CD4-positive, alpha-beta T cell treated with Interleukin-10 for 1 hour (primary cell): Measurements from ENCODE around the gene AFMID.
"Not testable (repeated sequence)": the region's sequence is repeated elsewhere in the genome, so short reads cannot be mapped to it uniquely, and the experiment has no call there.

Experiments
- DNase-seq: peaks from one replicate; pipeline ENCODE4 v3.0.0-alpha.2; 2020

The AFMID gene

DNA sequence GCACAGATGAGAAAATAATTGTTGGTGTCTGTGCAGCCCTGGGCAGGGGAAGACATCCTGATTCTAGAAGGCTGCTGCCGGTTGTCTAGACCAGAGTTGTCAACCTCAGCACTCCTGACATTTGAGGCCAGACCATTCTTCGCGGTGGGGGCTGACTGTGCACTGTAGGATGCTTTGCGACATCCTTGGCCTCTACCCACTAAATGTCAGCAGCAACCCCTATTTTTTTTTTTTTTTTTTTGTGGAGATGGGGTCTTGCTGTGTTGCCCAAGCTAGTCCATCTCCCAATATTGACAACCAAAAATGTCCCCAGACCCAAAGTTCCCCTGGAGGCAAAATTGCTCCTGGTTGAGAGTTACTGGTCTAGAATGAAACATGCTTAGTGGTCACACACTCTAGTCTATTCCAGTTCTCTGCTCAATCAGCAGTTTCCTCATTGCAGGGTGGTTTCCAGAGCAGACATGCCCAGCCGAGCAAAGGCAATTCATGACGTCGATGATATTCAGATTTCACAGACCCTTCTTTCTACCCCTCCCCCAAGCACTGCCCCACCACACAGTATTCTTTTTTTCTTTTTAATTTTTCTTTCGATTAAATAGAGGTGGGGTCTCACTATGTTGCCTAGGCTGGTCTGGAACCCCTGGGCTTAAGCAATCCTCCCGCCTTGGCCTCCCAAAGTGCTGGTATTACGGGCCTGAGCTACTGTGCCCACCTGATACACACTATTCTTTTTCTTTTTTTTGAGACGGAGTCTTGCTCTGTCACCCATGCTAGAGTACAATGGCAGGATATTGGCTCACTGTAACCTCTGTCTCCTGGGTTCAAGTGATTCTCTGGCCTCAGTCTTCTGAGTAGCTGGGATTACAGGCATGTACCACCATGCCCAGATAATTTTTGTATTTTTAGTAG is 32.0 kb upstream of the AFMID start:
- no peak for DNase-seq

GRCh38 chr17:78159575-78160158 is 27.5 kb upstream of the AFMID start:
- DNase-seq, result no peak

- DNase-seq, result no peak
These were observed 23.0 kb upstream of the AFMID start for GRCh38 chr17:78163881-78164747.

GRCh38 chr17:78164748-78165607 is 22.2 kb upstream of the AFMID start:
- no peak for DNase-seq

DNA sequence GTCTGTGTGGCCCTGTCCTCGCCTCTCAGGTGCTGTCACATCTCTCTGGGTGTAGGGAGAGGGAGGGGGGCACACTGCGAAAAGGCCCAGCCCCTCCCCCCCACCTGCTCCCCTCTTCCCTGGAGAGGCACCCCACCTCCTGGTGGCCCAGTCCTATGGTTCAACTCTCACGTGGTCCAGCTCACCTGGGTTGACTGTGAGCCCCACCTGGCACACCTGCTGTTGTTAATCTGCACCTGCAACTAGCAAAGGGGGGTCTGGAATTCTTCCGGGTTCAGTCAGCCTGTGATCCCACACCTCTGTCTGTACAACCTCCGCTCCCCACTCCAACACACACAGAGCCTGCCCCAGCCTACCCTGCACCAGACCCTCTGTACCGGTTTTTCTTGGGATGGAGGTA is 20.7 kb upstream of the AFMID start:
- no peak for DNase-seq

GRCh38 chr17:78168242-78168902 is 18.8 kb upstream of the AFMID start, which contains the start of gene SYNGR2:
TSS of gene SYNGR2 (plus strand) at chr17:78168581. CDS start at chr17:78168617, 36 bp downstream.
- DNase-seq, result peak; percentile 90

DNA sequence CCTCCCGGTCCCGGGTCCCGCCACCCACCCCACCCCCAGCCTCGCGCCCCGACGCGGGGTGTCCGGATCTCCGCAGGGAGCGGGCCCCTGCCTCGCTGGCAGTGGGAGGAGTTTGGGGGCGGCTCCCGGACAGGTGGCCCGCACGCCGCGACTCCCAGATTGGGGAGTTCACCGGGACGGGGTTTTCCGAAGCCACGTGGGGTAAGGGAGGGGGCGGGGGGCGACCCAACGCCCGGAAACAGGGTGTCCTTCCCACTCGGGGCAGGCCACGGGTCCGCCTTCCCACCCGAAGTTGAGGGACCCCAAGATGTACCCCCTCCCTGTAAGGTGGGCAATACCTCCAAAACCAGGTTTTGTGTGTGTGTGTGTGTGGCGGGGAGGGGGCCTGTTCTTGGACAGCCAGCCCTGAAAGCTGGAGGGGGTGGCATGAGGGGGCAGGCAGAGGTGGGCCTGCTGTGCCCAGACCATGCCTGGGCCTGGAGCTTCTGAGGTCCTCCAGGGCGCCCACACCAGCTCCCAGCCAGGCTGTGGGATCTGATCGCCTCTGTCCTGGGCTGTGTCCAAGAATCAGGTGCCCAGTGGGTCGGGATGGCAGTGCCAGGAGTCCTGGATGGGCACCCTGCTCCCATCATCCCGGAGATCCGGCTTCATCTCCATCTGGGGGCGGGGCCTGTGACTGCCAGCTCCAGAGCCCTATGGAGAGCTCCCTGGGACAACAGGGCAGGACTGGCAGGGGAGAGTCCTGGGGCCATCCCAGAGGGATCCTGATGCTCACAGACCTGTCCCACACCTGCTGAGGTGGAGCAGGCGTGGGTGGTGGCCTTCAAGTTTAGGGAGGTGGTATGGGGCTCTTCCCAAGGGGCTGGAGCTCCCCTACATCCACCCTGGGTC is 18.0 kb upstream of the AFMID start:
- DNase-seq, result peak; percentile 77

- DNase-seq, result no peak
These were observed 16.2 kb upstream of the AFMID start for GRCh38 chr17:78170692-78171590.

DNA sequence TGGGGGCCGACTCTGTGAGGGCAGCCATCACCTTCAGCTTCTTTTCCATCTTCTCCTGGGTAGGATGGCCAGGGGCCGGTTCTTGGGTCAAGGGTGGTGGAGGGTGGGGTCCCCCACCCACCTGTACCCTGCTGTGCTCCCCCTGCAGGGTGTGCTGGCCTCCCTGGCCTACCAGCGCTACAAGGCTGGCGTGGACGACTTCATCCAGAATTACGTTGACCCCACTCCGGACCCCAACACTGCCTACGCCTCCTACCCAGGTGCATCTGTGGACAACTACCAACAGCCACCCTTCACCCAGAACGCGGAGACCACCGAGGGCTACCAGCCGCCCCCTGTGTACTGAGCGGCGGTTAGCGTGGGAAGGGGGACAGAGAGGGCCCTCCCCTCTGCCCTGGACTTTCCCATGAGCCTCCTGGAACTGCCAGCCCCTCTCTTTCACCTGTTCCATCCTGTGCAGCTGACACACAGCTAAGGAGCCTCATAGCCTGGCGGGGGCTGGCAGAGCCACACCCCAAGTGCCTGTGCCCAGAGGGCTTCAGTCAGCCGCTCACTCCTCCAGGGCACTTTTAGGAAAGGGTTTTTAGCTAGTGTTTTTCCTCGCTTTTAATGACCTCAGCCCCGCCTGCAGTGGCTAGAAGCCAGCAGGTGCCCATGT is 15.4 kb upstream of the AFMID start:
- not testable (repeated sequence) for DNase-seq

DNA sequence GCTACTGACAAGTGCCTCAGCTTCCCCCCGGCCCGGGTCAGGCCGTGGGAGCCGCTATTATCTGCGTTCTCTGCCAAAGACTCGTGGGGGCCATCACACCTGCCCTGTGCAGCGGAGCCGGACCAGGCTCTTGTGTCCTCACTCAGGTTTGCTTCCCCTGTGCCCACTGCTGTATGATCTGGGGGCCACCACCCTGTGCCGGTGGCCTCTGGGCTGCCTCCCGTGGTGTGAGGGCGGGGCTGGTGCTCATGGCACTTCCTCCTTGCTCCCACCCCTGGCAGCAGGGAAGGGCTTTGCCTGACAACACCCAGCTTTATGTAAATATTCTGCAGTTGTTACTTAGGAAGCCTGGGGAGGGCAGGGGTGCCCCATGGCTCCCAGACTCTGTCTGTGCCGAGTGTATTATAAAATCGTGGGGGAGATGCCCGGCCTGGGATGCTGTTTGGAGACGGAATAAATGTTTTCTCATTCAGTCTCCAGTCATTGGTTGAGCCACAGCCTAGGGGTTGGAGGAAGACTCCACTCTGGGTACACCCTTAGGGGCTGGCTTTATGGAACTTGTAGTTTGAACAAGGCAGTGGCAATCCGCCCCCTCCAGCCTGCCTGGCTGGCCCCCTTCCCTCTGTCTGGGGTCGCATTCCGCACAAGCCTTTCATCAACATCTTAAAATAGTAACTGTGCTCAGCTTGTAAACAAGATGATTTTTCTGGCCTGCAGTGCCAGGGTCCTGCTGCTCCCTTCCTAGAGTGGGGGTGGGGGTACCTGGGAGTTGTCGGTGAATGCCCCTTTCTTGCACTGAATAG is 14.7 kb upstream of the AFMID start:
- DNase-seq, result no peak

- DNase-seq, result peak; percentile 46
These were observed 14.0 kb upstream of the AFMID start for GRCh38 chr17:78173097-78173715.

- no peak for DNase-seq
These were observed 12.8 kb upstream of the AFMID start for GRCh38 chr17:78174346-78174869.

DNA sequence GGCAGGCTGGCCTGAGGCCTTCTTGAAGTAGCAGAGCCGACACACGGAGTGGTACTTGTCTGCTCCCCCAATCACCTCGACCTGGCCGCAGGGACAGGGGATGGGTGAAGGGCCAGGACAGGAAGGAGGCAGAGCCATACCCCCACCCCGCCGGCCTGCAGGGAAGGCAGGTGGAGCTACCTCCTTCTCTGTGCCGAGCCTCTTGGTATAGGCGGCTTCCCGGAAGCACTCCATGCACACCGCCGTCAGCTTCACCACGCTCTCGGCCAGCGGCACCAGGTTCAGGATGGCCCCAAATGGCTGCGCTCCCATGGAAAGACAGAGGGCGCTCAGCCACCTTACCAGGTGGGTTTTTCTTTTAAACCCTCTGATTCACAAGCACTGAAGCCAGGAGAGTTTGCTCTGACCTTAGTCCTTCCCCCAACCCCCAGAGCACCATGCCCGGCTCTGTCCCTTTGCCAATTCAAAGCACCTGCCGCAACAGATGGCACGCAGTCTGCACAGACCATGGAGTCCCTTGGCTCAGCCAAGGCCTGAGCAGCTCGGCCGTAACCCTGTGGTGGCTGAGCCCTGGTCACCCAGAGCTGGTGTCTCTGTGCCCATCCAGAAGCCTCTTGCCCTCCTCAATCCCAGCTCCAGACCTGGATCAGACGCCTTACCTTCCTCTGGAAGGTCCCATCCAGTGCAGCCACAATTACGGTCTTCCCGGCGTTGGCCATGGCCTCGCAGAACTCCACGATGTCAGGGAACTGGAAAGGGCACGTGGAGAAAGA is 12.1 kb upstream of the AFMID start:
- no peak for DNase-seq

GRCh38 chr17:78175643-78175981 is 11.6 kb upstream of the AFMID start:
- DNase-seq, result no peak

DNA sequence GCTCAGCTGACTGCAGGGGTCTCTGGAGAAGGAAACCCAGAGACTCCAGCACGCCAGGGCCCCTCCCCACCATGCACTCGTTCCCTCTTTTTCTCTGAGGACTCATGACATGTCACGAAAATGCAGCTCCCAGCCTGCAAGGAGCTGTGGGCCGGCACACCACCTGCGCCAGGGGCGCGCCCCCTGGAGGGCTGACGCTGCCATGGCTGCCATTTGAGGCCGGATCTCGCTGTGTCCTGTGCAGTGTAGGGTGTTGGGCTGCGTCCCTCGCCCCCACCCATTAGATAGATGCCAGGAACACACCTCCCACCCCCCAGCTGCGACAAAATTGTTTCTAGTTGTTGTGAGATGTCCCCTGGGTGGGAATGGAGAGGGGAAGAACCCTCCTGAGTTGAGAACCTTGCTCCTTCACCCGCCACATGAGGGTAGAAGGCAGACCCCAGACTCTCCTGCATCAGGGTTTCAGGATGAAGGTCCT is 10.6 kb upstream of the AFMID start:
- peak; percentile 81 for DNase-seq

DNA sequence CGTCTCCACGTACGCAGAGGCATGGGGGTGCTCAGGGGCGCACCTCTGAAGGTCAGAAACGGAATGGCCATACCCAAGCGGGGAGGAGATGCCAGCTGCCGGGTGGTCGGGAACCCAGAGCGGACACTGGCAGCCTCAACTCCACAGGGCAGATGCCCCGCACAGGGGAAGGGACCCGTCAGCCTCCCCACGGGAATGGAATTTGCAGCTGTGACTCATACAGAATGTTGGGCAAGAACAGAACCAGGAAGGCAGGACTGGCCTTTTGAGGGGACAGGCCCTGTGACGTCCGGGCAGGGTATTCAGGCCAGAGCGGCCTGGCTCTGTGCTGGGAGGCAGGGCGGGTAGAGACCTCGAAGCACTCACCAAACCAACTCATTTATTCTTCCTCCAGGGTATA is 7.8 kb upstream of the AFMID start:
- DNase-seq, result no peak

GRCh38 chr17:78180083-78180482 is 7.1 kb upstream of the AFMID start:
- DNase-seq, result no peak
